AG04450 (cell line): ENCODE results near the gene VSTM2L. TPM values are rescaled to one million over a fixed set of nuclear protein-coding genes. Genes with fewer than 3 reads are reported as not detected.

Experiments used
- CTCF ChIA-PET: fragments of 300-600, 350-600 bp; formaldehyde crosslinking; extraction: SDS; loops from one replicate; lab custom pipeline; 2022; ENCODE audit warnings: antibody characterized with exemption, inconsistent platforms; lab: Charles Lee
- POLR2A ChIA-PET: fragments of 350-600 bp; formaldehyde crosslinking; extraction: SDS; loops from one replicate; lab custom pipeline; 2021; ENCODE audit warnings: antibody characterized with exemption, inconsistent platforms; lab: Yijun Ruan, JAX
- DNase-seq: peaks from one replicate; pipeline ENCODE4 v3.0.0-alpha.2; 2011; ENCODE audit warnings: low read depth, low spot score
- H3K27ac ChIP-seq: one replicate; pipeline ENCODE4 v1.5.1; 2012; ENCODE audit warnings: low read depth, low read length, control low read depth
- H3K27me3 ChIP-seq: one replicate; pipeline ENCODE4 v1.6.0; 2012; ENCODE audit warnings: low read length; ENCODE audit not compliant: control insufficient read depth, insufficient read depth
- H3K4me3 ChIP-seq: 2 replicates; pipeline ENCODE4 v1.5.1; 2011; ENCODE audit warnings: mild to moderate bottlenecking, low read depth, low read length, control low read depth
- H3K9me3 ChIP-seq: 2 replicates; pipeline ENCODE4 v1.5.1; 2012; ENCODE audit warnings: low read length; ENCODE audit not compliant: control insufficient read depth, insufficient read depth
- CTCF ChIP-seq: IDR thresholded peaks from 2 replicates; pipeline ENCODE4 v1.5.1; 2011; ENCODE audit warnings: low read depth, low read length, control low read depth, inconsistent platforms
- polyA plus RNA-seq: library from polyadenylated mRNA; depleted of rRNA; stranded (reverse); fragments of >200 nt; gene quantifications from 2 replicates; pipeline ENCODE4 v1.2.3, GENCODE V29; 2011

Gene VSTM2L
- polyA plus RNA-seq, 1 experiment, result 0.25 TPM

GRCh38 chr20:37926612-37927011 is 23.7 kb downstream of the VSTM2L start:
- CTCF ChIA-PET, result no interaction called here
- TF ChIP-seq CTCF, result no peak

GRCh38 chr20:37927410-37928095 is 24.6 kb downstream of the VSTM2L start:
- DNase-seq, result no peak
- no peak for TF ChIP-seq CTCF
- Histone ChIP-seq H3K27ac (no peak overlapping the region), H3K4me3 (no peak overlapping the region), H3K9me3 (no peaks in the 10 kb centered on the region), H3K27me3 (peaks cover 51% of the 10 kb centered on the region)
- CTCF ChIA-PET, result no interaction called here
- POLR2A ChIA-PET, result no interaction called here

More at GRCh38 chr20:37926612-37927011, 23.7 kb downstream of the VSTM2L start:
- H3K9me3 ChIP-seq, result no peaks in the 10 kb centered on the region
- no peak for DNase-seq
- H3K27ac ChIP-seq, result no peak overlapping the region
- H3K27me3 ChIP-seq, result peaks cover 45% of the 10 kb centered on the region
- H3K4me3 ChIP-seq, result no peak overlapping the region
- POLR2A ChIA-PET, result no interaction called here

- no peak for TF ChIP-seq CTCF
- no peak overlapping the region for H3K4me3 ChIP-seq
- DNase-seq, result no peak
- H3K27me3 ChIP-seq, result peaks cover 47% of the 10 kb centered on the region
- no peak overlapping the region for H3K27ac ChIP-seq
- ChIA-PET POLR2A (no interaction called here), CTCF (no interaction called here)
- no peaks in the 10 kb centered on the region; the same call in 1 of the 2 replicates for H3K9me3 ChIP-seq
Observed at GRCh38 chr20:37928996-37929682, 26.2 kb downstream of the VSTM2L start.

GRCh38 chr20:37929683-37930014 is 26.7 kb downstream of the VSTM2L start:
- peaks cover 49% of the 10 kb centered on the region for H3K27me3 ChIP-seq
- POLR2A ChIA-PET, result no interaction called here

More at GRCh38 chr20:37929683-37930014, 26.7 kb downstream of the VSTM2L start:
- H3K27ac ChIP-seq, result no peak overlapping the region
- no peaks in the 10 kb centered on the region; the same call in 1 of the 2 replicates for H3K9me3 ChIP-seq
- no peak for DNase-seq
- TF ChIP-seq CTCF, result no peak
- H3K4me3 ChIP-seq, result no peak overlapping the region
- CTCF ChIA-PET, result no interaction called here
